Epithelial cell of esophagus (primary cell): Measurements from ENCODE around the gene CLDN22.

Source experiments
- DNase-seq: peaks from one replicate; pipeline ENCODE4 v3.0.0; 2010; ENCODE audit warnings: low read depth
- H3K4me3 ChIP-seq: 2 replicates; pipeline ENCODE4 v1.5.1; 2011; ENCODE audit warnings: mild to moderate bottlenecking, low read length, control low read depth
- TF ChIP-seq, protein P1 (sequence below): IDR thresholded peaks from 2 replicates; pipeline ENCODE4 v1.5.1; 2011; ENCODE audit warnings: low read depth, mild to moderate bottlenecking, low read length, control low read depth, inconsistent platforms; ENCODE audit not compliant: insufficient read depth; ENCODE audit errors: missing control alignments

Gene CLDN22

GRCh38 chr4:183299464-183299863 lies 20.6 kb downstream of the CLDN22 start:
- TF ChIP-seq, protein P1, sequence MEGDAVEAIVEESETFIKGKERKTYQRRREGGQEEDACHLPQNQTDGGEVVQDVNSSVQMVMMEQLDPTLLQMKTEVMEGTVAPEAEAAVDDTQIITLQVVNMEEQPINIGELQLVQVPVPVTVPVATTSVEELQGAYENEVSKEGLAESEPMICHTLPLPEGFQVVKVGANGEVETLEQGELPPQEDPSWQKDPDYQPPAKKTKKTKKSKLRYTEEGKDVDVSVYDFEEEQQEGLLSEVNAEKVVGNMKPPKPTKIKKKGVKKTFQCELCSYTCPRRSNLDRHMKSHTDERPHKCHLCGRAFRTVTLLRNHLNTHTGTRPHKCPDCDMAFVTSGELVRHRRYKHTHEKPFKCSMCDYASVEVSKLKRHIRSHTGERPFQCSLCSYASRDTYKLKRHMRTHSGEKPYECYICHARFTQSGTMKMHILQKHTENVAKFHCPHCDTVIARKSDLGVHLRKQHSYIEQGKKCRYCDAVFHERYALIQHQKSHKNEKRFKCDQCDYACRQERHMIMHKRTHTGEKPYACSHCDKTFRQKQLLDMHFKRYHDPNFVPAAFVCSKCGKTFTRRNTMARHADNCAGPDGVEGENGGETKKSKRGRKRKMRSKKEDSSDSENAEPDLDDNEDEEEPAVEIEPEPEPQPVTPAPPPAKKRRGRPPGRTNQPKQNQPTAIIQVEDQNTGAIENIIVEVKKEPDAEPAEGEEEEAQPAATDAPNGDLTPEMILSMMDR = no peak
- no peak overlapping the region for H3K4me3 ChIP-seq
- DNase-seq = no peak

GRCh38 chr4:183297675-183298074 lies 22.4 kb downstream of the CLDN22 start:
- DNase-seq = no peak
- TF ChIP-seq, protein P1 = no peak
- no peak overlapping the region for H3K4me3 ChIP-seq

GRCh38 chr4:183295711-183296110 lies 24.4 kb downstream of the CLDN22 start:
- TF ChIP-seq, protein P1 = no peak
- DNase-seq = peak; percentile 21
- no peak overlapping the region for H3K4me3 ChIP-seq

GRCh38 chr4:183291070-183291469 lies 29.0 kb downstream of the CLDN22 start:
- no peak for DNase-seq
- no peak overlapping the region for H3K4me3 ChIP-seq
- TF ChIP-seq, protein P1 = no peak

DNA sequence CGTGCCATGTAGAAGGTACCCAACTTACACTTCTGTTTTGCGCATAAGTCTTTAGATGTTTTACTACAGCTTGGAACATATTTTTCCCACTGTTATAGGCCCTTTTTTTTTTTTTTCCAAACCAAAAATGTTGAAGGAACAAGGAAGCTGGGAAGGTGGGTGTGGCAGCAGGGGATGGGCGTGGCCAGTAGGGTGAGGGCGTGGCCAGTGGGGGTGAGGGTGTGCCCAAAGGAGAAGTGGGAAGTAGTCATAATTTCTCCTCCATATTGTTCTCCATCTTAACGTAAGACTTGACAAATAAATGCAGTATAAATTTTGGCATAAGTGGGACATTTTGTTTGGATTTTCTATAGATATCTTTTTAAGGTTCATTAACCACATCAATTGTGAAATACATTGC lies 30.4 kb downstream of the CLDN22 start:
- H3K4me3 ChIP-seq = no peak overlapping the region
- peak; percentile 15 for DNase-seq
- TF ChIP-seq, protein P1 = no peak

DNA sequence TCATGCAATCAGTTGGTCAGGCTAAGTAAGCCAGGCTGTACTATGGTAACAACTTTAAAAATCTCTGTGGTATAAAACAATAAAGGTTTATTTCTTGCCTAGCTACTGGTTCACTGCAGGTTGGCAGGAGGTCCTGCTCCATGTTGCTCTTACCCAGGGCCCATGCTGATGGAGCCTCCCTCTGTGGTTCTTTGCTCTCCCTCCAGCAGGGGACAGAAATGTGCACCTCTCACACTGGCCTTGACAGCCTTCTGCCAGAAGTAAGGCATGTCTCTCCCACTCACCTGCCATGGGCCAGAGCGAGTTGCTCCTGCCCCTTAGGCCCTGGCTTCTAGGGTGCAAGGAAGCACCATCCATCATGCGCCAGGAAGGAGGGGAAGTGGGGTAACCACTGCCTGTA lies 31.1 kb downstream of the CLDN22 start:
- DNase-seq = no peak
- no peak overlapping the region for H3K4me3 ChIP-seq
- TF ChIP-seq, protein P1 = no peak

DNA sequence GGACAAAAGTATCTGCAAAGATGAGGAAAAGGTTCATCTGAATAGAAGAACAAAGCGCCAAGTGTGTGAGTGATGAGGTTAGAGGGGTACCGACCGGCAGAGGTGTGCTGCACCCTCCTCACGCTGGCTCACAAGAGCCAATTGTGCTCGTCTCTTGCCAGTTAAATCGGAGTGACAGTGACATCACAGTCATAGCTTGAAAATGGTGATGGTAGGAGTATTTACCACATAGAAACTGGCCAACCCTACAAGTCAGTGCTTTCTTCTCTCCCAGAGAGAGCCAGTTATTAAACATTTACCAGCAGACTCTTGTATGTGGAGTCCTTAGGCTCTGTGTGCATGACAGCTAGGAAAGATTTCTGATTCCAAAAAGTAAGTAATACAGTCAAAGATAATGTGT lies 32.4 kb downstream of the CLDN22 start:
- no peak for DNase-seq
- TF ChIP-seq, protein P1 = no peak
- no peak overlapping the region for H3K4me3 ChIP-seq
